ENCODE results near the gene CYP2W1.

The CYP2W1 gene

GRCh38 chr7:1012004-1012715, 29.2 kb downstream of the CYP2W1 start:
- H3K4me3 ChIP-seq (ENCODE audit: low read depth, low read length): no peak overlapping the region
- no peak for TF ChIP-seq CTCF (IDR thresholded peaks at IDR 0.05; ENCODE audit: borderline replicate concordance, insufficient read depth, low read depth, low read length)

GRCh38 chr7:1012716-1013095, 29.7 kb downstream of the CYP2W1 start:
- no peak overlapping the region for H3K4me3 ChIP-seq (ENCODE audit: low read depth, low read length)
- TF ChIP-seq CTCF (IDR thresholded peaks at IDR 0.05; ENCODE audit: borderline replicate concordance, insufficient read depth, low read depth, low read length): no peak

GRCh38 chr7:1013581-1013980, 30.6 kb downstream of the CYP2W1 start:
- no peak overlapping the region for H3K4me3 ChIP-seq (ENCODE audit: low read depth, low read length)
- TF ChIP-seq CTCF (IDR thresholded peaks at IDR 0.05; ENCODE audit: borderline replicate concordance, insufficient read depth, low read depth, low read length): no peak

- H3K4me3 ChIP-seq (ENCODE audit: low read depth, low read length): no peak overlapping the region
- TF ChIP-seq CTCF (IDR thresholded peaks at IDR 0.05; ENCODE audit: borderline replicate concordance, insufficient read depth, low read depth, low read length): no peak
These were observed 31.7 kb downstream of the CYP2W1 start for GRCh38 chr7:1014681-1015080.

- no peak overlapping the region for H3K4me3 ChIP-seq (ENCODE audit: low read depth, low read length)
- TF ChIP-seq CTCF (IDR thresholded peaks at IDR 0.05; ENCODE audit: borderline replicate concordance, insufficient read depth, low read depth, low read length): no peak
These were observed 32.5 kb downstream of the CYP2W1 start for GRCh38 chr7:1015196-1016121.

GRCh38 chr7:1016577-1017531, 33.9 kb downstream of the CYP2W1 start:
- TF ChIP-seq CTCF (IDR thresholded peaks at IDR 0.05; ENCODE audit: borderline replicate concordance, insufficient read depth, low read depth, low read length): no peak
- no peak overlapping the region for H3K4me3 ChIP-seq (ENCODE audit: low read depth, low read length)
